GM23338 (cell line): ENCODE data around the gene SORBS2. TPM values are rescaled to one million over a fixed set of nuclear protein-coding genes. Genes with fewer than 3 reads are reported as not detected.

Experiments
- ATAC-seq: fragments of 200-7000 bp; cut with Tn5 transposase; 3 replicates; pipeline ENCODE4 v1.9.1; 2020
- DNase-seq: peaks from one replicate; pipeline ENCODE4 v3.0.0-alpha.2; 2015; ENCODE audit warnings: low spot score
- H2AFZ ChIP-seq: fragments of 200-600 bp; sonication (generic); 2 replicates; pipeline ENCODE4 v1.8.0; 2016; ENCODE audit warnings: antibody characterized with exemption, mild to moderate bottlenecking, moderate library complexity
- H3F3A ChIP-seq: fragments of 200-600 bp; sonication (generic); replicated peaks from 2 replicates; pipeline ENCODE4 v1.8.0; 2017; ENCODE audit warnings: antibody characterized with exemption, mixed run types, low read depth
- H3K27ac ChIP-seq: fragments of 200-600 bp; sonication (generic); 2 replicates; pipeline ENCODE4 v1.6.1; 2016; ENCODE audit warnings: low read depth
- H3K27me3 ChIP-seq: fragments of 200-600 bp; sonication (generic); 2 replicates; pipeline ENCODE4 v1.8.0; 2016; ENCODE audit warnings: mild to moderate bottlenecking, mixed run types, moderate library complexity; ENCODE audit not compliant: insufficient read depth
- H3K36me3 ChIP-seq: fragments of 200-600 bp; sonication (generic); 2 replicates; pipeline ENCODE4 v1.8.0; 2016; ENCODE audit warnings: mild to moderate bottlenecking; ENCODE audit not compliant: insufficient read depth
- H3K4me1 ChIP-seq: fragments of 200-600 bp; sonication (generic); 2 replicates; pipeline ENCODE4 v1.8.0; 2016; ENCODE audit warnings: mild to moderate bottlenecking, moderate library complexity; ENCODE audit not compliant: insufficient read depth
- H3K4me2 ChIP-seq: fragments of 200-600 bp; sonication (generic); 2 replicates; pipeline ENCODE4 v1.7.1; 2017; ENCODE audit warnings: mixed run types
- H3K4me3 ChIP-seq: fragments of 200-600 bp; sonication (generic); 2 replicates; pipeline ENCODE4 v1.6.1; 2016; ENCODE audit warnings: mixed run types
- H3K79me2 ChIP-seq: fragments of 200-600 bp; sonication (generic); replicated peaks from 2 replicates; pipeline ENCODE4 v1.8.0; 2017; ENCODE audit warnings: mild to moderate bottlenecking; ENCODE audit not compliant: insufficient read depth
- H3K9me2 ChIP-seq: fragments of 200-600 bp; sonication (generic); 2 replicates; pipeline ENCODE4 v1.8.0; 2017; ENCODE audit not compliant: insufficient read depth
- H4K20me1 ChIP-seq: fragments of 200-600 bp; sonication (generic); replicated peaks from 2 replicates; pipeline ENCODE4 v1.8.0; 2017; ENCODE audit warnings: mild to moderate bottlenecking; ENCODE audit not compliant: insufficient read depth
- H3K27ac Mint-ChIP-seq: 2 replicates; pipeline ENCODE4 v1.8.0; 2020; ENCODE audit warnings: inconsistent platforms, mild to moderate bottlenecking, moderate library complexity, mixed read lengths
- H3K27me3 Mint-ChIP-seq: 3 replicates; pipeline ENCODE4 v1.8.0; 2022; ENCODE audit warnings: low read depth, mild to moderate bottlenecking, moderate library complexity, mixed read lengths, inconsistent platforms; ENCODE audit not compliant: insufficient read depth, poor library complexity
- H3K36me3 Mint-ChIP-seq: 3 replicates; pipeline ENCODE4 v1.8.0; 2021; ENCODE audit warnings: low read depth, mild to moderate bottlenecking, inconsistent platforms, moderate library complexity, mixed read lengths
- H3K4me1 Mint-ChIP-seq: 3 replicates; pipeline ENCODE4 v1.8.0; 2020; ENCODE audit warnings: mild to moderate bottlenecking, inconsistent platforms, mixed read lengths
- H3K4me3 Mint-ChIP-seq: 3 replicates; pipeline ENCODE4 v1.8.0; 2021; ENCODE audit warnings: moderate library complexity, mild to moderate bottlenecking, inconsistent platforms, mixed read lengths
- H3K9me3 Mint-ChIP-seq: 3 replicates; pipeline ENCODE4 v1.8.0; 2020; ENCODE audit warnings: moderate library complexity, mild to moderate bottlenecking, inconsistent platforms, mixed read lengths
- CREB1 ChIP-seq: fragments of 250-450 bp; sonication (Bioruptor Pico); IDR thresholded peaks from 2 replicates; pipeline ENCODE4 v1.5.0; 2020; ENCODE audit warnings: low read depth, mild to moderate bottlenecking, moderate library complexity
- EZH2 ChIP-seq: fragments of 200-600 bp; sonication (generic); IDR thresholded peaks from one replicate; pipeline ENCODE4 v1.8.0; 2017; ENCODE audit warnings: antibody characterized with exemption, mild to moderate bottlenecking, low read depth; ENCODE audit not compliant: unreplicated experiment
- EZH2phosphoT487 ChIP-seq: fragments of 200-600 bp; sonication (generic); IDR thresholded peaks from one replicate; pipeline ENCODE4 v1.8.1; 2018; ENCODE audit warnings: antibody characterized with exemption; ENCODE audit not compliant: unreplicated experiment
- JUNB ChIP-seq: IDR thresholded peaks from one replicate; pipeline ENCODE4 v1.6.1; 2016; ENCODE audit warnings: antibody characterized with exemption; ENCODE audit not compliant: unreplicated experiment
- NANOG ChIP-seq: IDR thresholded peaks from 2 replicates; pipeline ENCODE4 v1.6.1; 2016; ENCODE audit warnings: antibody characterized with exemption, borderline replicate concordance
- STAT1 ChIP-seq: IDR thresholded peaks from one replicate; pipeline ENCODE4 v1.6.1; 2016; ENCODE audit warnings: antibody characterized with exemption; ENCODE audit not compliant: unreplicated experiment
- ZNF114 ChIP-seq: fragments of 250-450 bp; sonication (Bioruptor Pico); IDR thresholded peaks from 2 replicates; pipeline ENCODE4 v1.5.0; 2020; ENCODE audit warnings: mild to moderate bottlenecking, moderate library complexity
- ZNF331 ChIP-seq: fragments of 250-450 bp; sonication (Bioruptor Pico); IDR thresholded peaks from 2 replicates; pipeline ENCODE4 v1.5.0; 2020; ENCODE audit warnings: low read depth, mild to moderate bottlenecking, moderate library complexity
- ZNF462 ChIP-seq: fragments of 250-450 bp; sonication (Bioruptor Pico); IDR thresholded peaks from 2 replicates; pipeline ENCODE4 v1.5.0; 2020; ENCODE audit warnings: mild to moderate bottlenecking, moderate library complexity
- polyA plus RNA-seq: library from polyadenylated mRNA; unstranded; fragments of >200 nt; fragmentation: Nextera tagmentation; extraction: Ambion mirVana; gene quantifications from 2 replicates; pipeline ENCODE4 v1.2.1, GENCODE V29; 2016
- total RNA-seq: library from RNA; depleted of rRNA; stranded (reverse); fragments of >200 nt; shearing (Covaris generic); gene quantifications from 2 replicates; pipeline ENCODE4 v1.2.3, GENCODE V29; 2014
- TF ChIP-seq, protein P1 (sequence below), 2 experiments: fragments of 200-600 bp in 1 of 2; sonication (generic) in 1 of 2; conservative IDR thresholded peaks; 2 replicates each; pipeline versions ENCODE4 v1.5.1 to v1.6.1; 2016 to 2017; ENCODE audit warnings: antibody characterized with exemption in 2 of 2, low read depth in 2 of 2, mild to moderate bottlenecking in 2 of 2, moderate library complexity in 1 of 2
- TF ChIP-seq, protein P2 (sequence below): IDR thresholded peaks from one replicate; pipeline ENCODE4 v1.6.1; 2018; ENCODE audit warnings: antibody characterized with exemption; ENCODE audit not compliant: unreplicated experiment
- TF ChIP-seq, protein P3 (sequence below): IDR thresholded peaks from 2 replicates; pipeline ENCODE4 v1.6.1; 2016; ENCODE audit warnings: antibody characterized with exemption

The SORBS2 gene
- total and polyA plus RNA-seq, 2 experiments from 2014 or later: 17.8 to 27.6 TPM

DNA sequence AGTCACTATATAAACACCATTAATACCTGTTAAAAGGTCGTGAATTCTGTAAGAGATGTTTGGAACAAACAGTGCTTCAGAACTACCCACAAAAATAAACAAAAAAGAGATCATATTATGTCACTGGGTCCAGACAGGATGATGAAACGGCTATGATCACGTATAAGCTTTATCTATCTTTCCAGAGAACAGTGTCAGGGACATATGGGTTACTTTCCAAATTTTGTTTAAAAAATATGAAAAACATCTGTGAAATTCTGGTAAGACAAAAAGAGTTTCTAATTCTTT, 90.0 kb downstream of the SORBS2 start:
- Histone ChIP-seq H3K79me2 (no peaks in the 10 kb centered on the region), H3K27ac (no peak overlapping the region), H4K20me1 (no peaks in the 10 kb centered on the region), H3K27me3 (no peaks in the 10 kb centered on the region), H3K4me2 (no peak overlapping the region), H3F3A (no peaks in the 10 kb centered on the region), H3K9me2 (no peaks in the 10 kb centered on the region), H3K4me3 (no peak overlapping the region), H3K36me3 (no peaks in the 10 kb centered on the region), H2AFZ (no peak overlapping the region), H3K4me1 (no peaks in the 10 kb centered on the region)
- peaks cover 5% of the 10 kb centered on the region; the same call in 2 of the 3 replicates for H3K4me1 Mint-ChIP-seq
- no peaks in the 10 kb centered on the region; the same call in 2 of the 3 replicates for H3K9me3 Mint-ChIP-seq
- H3K27ac Mint-ChIP-seq: no peak overlapping the region
- ATAC-seq: no peak
- H3K27me3 Mint-ChIP-seq: no peaks in the 10 kb centered on the region
- no peak overlapping the region for H3K4me3 Mint-ChIP-seq
- H3K36me3 Mint-ChIP-seq: peaks cover 2% of the 10 kb centered on the region; the same call in 1 of the 3 replicates
- TF ChIP-seq, protein P1, sequence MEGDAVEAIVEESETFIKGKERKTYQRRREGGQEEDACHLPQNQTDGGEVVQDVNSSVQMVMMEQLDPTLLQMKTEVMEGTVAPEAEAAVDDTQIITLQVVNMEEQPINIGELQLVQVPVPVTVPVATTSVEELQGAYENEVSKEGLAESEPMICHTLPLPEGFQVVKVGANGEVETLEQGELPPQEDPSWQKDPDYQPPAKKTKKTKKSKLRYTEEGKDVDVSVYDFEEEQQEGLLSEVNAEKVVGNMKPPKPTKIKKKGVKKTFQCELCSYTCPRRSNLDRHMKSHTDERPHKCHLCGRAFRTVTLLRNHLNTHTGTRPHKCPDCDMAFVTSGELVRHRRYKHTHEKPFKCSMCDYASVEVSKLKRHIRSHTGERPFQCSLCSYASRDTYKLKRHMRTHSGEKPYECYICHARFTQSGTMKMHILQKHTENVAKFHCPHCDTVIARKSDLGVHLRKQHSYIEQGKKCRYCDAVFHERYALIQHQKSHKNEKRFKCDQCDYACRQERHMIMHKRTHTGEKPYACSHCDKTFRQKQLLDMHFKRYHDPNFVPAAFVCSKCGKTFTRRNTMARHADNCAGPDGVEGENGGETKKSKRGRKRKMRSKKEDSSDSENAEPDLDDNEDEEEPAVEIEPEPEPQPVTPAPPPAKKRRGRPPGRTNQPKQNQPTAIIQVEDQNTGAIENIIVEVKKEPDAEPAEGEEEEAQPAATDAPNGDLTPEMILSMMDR (conservative IDR thresholded peaks at IDR 0.05; ENCODE audit: low read depth in 2 of 2): no peak
- no peak for TF ChIP-seq ZNF114 (CRISPR knock-in tag)
- TF ChIP-seq EZH2phosphoT487: no peak
- TF ChIP-seq, protein P2, sequence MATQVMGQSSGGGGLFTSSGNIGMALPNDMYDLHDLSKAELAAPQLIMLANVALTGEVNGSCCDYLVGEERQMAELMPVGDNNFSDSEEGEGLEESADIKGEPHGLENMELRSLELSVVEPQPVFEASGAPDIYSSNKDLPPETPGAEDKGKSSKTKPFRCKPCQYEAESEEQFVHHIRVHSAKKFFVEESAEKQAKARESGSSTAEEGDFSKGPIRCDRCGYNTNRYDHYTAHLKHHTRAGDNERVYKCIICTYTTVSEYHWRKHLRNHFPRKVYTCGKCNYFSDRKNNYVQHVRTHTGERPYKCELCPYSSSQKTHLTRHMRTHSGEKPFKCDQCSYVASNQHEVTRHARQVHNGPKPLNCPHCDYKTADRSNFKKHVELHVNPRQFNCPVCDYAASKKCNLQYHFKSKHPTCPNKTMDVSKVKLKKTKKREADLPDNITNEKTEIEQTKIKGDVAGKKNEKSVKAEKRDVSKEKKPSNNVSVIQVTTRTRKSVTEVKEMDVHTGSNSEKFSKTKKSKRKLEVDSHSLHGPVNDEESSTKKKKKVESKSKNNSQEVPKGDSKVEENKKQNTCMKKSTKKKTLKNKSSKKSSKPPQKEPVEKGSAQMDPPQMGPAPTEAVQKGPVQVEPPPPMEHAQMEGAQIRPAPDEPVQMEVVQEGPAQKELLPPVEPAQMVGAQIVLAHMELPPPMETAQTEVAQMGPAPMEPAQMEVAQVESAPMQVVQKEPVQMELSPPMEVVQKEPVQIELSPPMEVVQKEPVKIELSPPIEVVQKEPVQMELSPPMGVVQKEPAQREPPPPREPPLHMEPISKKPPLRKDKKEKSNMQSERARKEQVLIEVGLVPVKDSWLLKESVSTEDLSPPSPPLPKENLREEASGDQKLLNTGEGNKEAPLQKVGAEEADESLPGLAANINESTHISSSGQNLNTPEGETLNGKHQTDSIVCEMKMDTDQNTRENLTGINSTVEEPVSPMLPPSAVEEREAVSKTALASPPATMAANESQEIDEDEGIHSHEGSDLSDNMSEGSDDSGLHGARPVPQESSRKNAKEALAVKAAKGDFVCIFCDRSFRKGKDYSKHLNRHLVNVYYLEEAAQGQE: no peak
- TF ChIP-seq, protein P3, sequence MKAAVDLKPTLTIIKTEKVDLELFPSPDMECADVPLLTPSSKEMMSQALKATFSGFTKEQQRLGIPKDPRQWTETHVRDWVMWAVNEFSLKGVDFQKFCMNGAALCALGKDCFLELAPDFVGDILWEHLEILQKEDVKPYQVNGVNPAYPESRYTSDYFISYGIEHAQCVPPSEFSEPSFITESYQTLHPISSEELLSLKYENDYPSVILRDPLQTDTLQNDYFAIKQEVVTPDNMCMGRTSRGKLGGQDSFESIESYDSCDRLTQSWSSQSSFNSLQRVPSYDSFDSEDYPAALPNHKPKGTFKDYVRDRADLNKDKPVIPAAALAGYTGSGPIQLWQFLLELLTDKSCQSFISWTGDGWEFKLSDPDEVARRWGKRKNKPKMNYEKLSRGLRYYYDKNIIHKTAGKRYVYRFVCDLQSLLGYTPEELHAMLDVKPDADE: no peak
- no peak for TF ChIP-seq ZNF331 (CRISPR knock-in tag)
- TF ChIP-seq NANOG: no peak
- no peak for TF ChIP-seq ZNF462 (CRISPR knock-in tag)
- TF ChIP-seq STAT1: no peak
- TF ChIP-seq EZH2: no peak
- no peak for TF ChIP-seq JUNB
- TF ChIP-seq CREB1 (CRISPR knock-in tag): no peak
- DNase-seq: no peak
